ENCODE measurements around the gene LIMCH1.

DNA sequence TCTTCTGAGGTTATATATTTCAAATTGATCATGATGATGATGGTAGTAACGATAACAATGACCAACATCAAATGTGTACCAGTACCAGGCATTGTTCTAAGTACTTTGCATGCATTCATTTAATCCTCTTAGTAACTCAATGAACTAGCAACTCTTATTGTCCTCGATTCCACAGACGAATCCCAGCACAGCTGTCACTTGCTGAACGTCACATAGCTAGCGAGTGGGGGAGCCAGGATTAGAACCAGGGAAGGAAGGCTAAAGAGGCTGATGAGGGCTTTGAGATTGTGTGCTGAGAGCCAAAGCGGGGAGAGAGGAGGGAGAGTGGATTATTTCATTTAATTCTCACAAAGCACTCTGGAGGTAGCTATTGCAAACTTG, 106.9 kb downstream of the LIMCH1 start:
- no peak for TF ChIP-seq CTCF (conservative IDR thresholded peaks at IDR 0.05; ENCODE audit: low read length)
- no peak for TF ChIP-seq EZH2phosphoT487 (IDR thresholded peaks at IDR 0.05; ENCODE audit: borderline replicate concordance, low read depth, low read length)
